Ishikawa (cell line): ENCODE results near the gene SLC25A48.

ENCODE experiments used
- FOXM1 ChIP-seq: IDR thresholded peaks from 2 replicates; pipeline ENCODE4 v1.6.1; 2012; ENCODE audit warnings: low read depth, borderline replicate concordance
- RAD21 ChIP-seq: IDR thresholded peaks from 2 replicates; pipeline ENCODE4 v1.6.1; 2012; ENCODE audit warnings: low read depth
- REST ChIP-seq: IDR thresholded peaks from 2 replicates; pipeline ENCODE4 v1.6.1; 2012; ENCODE audit warnings: low read depth, mild to moderate bottlenecking

GRCh38 chr5:135830384-135830700, 4.1 kb upstream of the SLC25A48 start:
- no peak for TF ChIP-seq FOXM1
- no peak for TF ChIP-seq REST
- no peak for TF ChIP-seq RAD21
